Tibial nerve (tissue), 3 donors: ENCODE data around the gene TTC17.

Source experiments
- CTCF ChIP-seq, 5 experiments: fragments of 200-600 bp in 3 of 5; fragments of 450-650 bp in 2 of 5; sonication (generic) in 3 of 5; IDR thresholded peaks; one replicate each; pipeline ENCODE4 v1.5.1; 2016 to 2019; ENCODE audit warnings: antibody characterized with exemption in 5 of 5, mild to moderate bottlenecking in 3 of 5, moderate library complexity in 2 of 5
- POLR2A ChIP-seq, 2 donors: fragments of 450-650 bp; IDR thresholded peaks; one replicate each; pipeline ENCODE4 v1.6.1; 2017; ENCODE audit warnings: antibody characterized with exemption in 2 of 2, mild to moderate bottlenecking in 2 of 2, moderate library complexity in 2 of 2

- TF ChIP-seq CTCF (IDR thresholded peaks at IDR 0.05) (no peak), POLR2A (IDR thresholded peaks at IDR 0.05) (no peak)
Observed at GRCh38 chr11:43532041-43532440, 173.3 kb downstream of the TTC17 start.
